GM21447 (cell line): ENCODE results near the gene FXYD6.
"Not testable (repeated sequence)": the region's sequence is repeated elsewhere in the genome, so short reads cannot be mapped to it uniquely, and the experiment has no call there.

Source experiments
- ATAC-seq: cut with Tn5 transposase; IDR thresholded peaks from one replicate; pipeline ENCODE4 v1.9.1; 2021; ENCODE audit not compliant: unreplicated experiment

FXYD6 gene

DNA sequence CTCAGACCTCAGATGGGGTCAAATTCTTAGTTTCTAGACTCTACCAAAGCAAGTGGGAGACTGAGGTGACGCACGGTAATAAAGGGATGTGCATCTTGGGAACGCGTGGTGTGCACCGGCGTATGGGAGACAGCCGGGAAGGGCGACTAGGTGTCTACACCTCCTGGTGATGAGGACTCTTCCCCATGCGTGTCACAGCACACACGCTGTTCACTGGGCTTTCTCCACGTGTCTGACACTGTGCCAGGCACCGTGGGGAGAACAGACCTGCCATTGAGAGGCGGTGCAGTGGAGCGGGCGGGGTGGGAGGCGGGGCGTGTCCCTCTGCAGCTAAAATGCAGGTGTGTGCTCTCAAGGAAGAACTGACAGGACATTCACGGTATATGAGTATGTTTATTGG is 5.3 kb downstream of the FXYD6 start:
- no peak for ATAC-seq

DNA sequence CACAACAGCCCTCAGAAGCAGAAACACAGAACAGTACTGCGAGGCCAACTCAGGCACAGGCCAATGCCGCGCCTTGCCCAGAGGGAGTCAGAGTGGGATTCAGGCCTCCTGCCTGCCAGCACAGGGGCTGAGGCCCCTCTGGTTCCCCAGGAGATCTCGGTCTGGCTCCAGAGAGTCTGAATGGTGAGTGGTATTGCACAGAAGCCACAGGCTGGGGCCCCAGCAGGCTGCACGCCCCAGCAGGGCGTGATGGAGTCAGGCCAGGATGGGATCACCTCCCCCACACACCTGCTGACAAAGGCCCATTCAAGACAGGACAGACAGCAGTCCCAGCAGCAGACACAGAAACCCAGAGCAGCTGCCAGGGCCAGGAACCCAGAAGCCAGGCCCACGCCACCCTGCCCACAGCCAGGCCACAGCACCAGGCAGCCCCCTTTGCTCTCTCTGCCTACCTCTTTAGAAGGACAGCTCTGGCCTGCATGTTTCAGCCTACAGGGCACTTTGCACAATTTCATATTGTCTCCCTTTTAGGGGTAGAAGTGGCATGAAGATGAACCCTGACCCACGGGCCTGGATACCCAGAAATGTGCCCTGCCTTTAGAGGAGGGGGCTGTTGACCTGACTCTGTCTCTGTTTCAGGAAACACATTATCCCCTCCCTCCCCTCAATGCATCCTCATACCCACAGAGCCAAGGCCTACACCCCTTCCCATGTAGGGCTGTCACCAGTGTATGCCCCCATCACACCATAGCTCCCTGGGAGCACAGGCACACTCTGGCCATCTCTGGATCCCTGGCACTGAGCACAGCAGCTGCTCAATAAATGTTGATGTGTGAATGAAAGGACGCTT is 6.1 kb downstream of the FXYD6 start:
- ATAC-seq = no peak

DNA sequence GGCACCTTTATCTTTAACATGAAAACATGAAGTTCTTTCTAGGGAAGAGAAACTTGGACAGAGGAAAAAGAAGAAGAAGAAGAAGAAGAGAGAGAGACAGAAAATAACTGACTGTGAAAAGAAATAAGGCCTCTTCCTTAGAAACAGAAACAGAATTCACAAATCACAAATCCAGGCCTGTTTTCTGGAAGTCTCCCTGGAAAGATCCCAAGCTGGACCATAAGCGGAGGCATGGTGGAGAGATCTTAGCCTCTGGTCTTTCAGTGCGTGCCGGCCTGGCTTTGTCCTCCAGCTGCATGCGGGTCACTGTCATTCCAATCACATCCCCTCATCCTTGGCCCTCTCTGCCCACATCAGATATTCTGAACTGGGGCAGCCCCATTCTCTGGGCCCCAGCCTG is 6.9 kb downstream of the FXYD6 start:
- no peak for ATAC-seq

DNA sequence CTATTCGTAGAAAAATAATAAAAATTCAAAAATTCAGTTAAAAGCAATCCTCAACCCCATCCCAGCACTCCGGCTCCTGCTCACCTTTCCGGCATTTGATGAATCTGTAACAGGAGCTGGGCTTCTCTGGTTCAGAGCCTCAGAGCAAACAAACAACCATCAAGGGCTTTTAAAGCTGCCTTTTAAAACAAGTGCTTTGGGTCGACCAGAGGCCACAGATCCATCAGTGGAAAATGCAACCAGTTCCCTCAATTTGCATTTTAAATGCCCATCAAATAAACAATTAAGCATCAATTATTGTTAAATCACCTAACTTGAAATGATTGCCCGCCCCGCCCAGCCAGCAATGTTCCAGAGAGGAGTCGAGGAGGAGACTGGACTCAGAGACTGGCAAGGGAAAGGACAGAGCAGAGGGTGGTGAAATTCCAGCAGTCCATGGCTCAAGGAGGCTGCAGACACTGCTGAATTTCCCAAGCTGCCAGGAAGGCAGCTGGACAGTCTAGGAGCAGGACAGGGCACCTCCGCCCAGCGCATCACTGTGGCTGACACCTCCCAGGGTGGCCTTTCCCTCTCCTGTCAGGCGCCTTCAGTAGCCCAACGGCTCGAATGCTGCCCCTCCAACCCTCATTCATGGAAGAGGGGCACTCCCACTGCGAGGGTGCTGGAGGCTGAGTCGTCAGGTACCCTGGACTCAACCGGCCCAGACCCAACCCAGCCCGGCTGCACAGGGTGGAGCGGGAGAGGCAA is 7.5 kb downstream of the FXYD6 start:
- ATAC-seq = no peak

DNA sequence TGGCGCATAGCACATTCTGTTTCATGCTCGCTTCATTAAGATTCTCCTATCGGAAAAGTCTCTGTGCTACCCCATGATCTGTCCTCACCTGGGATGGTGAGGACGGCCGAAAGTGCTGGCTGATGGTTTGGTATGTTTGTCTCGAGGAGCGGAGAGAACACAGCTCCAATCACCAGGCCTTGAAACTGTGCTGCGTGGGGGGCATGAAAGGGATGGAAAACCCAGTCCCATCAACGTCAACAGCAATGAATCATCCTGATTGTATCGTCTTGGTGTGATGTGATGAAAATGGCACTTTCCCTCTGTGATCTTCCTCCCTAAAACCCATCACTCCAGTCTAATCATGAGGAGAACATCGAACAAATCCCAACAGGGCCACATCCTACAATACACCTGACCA is 8.4 kb downstream of the FXYD6 start:
- ATAC-seq = no peak

DNA sequence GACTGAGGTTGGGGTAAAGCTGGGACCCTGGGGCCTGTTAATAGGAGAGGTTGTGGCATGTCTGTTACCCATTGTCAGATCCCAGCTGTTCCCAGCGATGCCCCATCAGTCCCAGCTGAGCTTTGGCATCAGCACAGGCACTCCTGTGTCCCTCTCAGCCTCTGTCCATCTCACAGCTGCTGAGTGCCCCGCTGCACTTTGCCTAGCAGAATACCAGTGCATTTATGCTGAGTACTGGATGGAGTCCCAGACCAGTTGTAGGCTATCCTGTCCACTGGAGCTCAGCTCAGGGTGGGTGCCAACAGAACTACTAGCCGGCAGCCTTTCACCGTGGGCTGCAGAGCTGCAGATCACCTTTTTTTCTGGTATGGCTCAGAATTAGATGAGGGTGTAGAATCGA is 9.9 kb downstream of the FXYD6 start:
- ATAC-seq = no peak

DNA sequence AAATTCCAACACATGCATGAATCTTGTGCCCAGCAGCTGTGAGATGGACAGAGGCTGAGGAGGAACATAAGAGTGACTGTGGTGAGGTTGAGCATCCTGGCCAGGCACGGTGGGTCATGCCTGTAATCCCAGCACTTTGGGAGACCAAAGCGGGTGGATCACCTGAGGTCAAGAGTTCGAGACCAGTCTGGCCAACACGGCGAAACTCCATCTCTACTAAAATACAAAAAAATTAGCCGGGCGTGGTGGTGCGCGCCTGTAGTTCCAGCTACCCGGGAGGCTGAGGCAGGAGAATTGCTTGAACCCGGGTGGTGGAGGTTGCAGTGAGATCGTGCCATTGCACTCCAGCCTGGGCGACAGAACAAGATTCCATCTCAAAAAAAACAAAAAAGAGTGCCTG is 10.9 kb downstream of the FXYD6 start:
- not testable (repeated sequence) for ATAC-seq

DNA sequence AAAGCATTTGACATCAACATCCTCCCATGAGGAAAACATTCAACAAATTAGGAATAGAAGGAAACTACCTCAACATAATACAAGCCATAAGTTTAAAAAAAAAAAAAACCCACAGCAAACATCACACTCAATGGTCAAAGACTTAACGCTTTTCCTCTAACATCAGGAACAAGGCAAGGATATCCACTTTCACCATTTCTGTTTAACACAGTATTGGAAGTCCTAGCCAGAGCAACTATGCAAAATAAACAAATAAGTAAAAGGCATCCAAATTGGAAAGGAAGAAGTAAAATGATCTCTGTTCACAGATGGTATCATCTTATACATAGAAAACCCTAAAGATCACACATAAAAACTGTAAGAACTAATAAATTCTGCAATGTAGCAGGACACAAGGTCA is 13.1 kb downstream of the FXYD6 start:
- no peak for ATAC-seq

DNA sequence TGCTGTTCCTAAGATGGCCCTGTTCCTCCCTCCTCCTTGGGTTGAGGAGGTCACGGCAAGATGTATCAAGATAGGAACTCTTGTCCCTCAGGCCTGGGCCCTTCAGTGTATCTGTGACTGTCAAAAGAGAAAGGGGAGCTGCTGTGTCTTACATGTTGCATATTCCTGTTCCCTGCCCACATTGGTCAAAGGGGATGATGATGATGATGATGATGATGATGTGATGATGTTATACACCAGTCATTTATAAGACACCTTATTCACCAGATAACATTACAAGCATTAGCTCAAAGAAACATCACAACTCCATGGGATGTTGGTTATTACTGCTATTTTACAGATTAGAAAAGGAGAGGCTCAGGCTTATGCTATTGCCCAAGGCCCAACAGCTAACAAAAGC is 13.7 kb downstream of the FXYD6 start:
- ATAC-seq = no peak

DNA sequence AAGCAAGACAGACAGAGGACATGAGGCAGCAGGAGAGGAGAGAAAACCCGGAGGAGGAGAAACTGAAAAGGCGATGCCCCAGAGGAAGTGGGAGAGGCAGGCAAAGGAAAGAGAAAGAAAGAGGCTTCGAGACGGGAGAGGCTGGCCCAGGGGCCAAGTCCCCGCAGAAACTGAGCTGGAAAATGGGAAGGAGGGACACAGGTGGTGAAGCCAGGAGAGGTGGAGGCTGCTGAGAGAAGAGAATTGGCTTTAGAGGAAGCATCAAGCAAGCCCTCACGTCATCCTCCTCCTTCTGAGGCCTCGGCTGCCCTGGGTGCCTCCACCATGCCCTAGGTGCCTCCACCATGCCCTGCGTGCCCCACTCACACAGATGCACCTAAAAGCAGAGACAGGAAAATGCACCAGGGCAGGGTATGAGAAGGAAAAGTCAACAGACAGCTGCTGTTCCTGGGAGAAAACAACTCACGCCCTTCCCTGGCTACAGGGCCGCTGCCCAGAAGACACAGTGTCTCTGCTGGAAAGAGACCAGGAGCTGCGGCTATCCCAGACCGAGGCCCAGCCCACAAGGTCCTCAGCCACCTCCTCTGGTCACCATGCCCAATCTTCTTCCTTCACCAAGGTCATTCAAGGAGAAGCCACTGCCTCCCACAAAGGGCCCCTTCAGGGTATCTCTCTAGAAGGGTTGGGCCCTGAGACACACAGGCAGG is 14.3 kb downstream of the FXYD6 start:
- ATAC-seq = no peak

DNA sequence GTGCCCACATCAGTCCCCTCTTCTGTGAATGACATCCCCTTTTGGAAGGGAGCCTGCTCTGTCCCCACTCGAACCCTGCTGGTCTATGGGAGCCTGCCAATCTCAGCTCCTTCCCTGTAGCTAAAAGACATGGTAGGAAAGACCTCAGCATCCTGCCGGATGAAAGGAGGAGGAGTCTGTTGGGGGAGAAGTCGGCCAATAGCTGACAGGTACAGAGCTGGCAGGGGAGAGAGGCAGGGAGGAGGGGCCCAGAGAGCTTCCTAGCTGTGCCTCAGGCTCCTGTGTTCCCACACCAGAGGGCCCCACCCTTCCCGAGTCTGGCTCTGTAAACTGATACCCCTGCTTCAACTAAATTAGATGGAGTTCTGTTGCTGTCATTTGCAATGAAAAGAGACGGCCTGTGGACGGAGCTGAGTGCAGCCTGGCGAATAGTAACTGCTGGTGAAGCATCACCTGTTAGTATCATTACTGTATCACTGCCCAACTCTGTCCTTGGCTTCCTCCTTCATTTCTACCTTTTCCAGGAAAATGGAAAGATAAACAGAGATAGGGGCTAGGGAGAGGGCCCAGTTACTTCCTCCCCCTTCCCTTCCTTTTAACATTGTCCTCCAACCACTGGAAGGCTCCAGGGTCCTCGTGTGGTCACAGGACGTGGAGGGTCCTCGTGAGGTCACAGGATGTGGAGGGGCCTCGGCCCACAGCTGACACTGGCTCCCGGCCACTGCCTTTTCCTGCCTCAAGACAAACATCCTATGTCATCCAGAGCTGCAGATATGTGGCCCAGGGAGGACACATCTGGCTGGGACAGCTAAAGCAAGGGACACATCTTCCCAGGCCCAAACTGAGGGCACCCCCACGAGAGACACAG is 15.1 kb downstream of the FXYD6 start:
- ATAC-seq = no peak

DNA sequence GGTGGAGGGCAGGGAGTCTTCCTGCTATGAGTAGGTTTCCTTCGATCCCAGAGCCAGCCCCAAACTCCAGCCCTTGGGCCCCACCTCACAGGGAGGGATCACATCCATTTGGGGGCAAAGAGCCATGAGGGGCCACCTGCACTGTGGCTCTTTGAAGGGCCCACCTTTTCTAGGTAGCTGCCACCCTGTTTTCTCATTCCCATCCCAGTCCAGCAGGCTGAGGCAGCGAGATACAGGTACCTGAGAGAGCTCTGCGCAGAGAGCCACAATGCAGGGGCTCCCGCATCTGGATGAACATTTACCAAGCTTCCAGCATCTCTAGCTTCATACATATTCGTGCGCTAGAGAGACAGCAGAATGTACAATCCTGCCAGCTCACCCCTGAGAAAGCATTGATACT is 16.3 kb downstream of the FXYD6 start:
- ATAC-seq = no peak

DNA sequence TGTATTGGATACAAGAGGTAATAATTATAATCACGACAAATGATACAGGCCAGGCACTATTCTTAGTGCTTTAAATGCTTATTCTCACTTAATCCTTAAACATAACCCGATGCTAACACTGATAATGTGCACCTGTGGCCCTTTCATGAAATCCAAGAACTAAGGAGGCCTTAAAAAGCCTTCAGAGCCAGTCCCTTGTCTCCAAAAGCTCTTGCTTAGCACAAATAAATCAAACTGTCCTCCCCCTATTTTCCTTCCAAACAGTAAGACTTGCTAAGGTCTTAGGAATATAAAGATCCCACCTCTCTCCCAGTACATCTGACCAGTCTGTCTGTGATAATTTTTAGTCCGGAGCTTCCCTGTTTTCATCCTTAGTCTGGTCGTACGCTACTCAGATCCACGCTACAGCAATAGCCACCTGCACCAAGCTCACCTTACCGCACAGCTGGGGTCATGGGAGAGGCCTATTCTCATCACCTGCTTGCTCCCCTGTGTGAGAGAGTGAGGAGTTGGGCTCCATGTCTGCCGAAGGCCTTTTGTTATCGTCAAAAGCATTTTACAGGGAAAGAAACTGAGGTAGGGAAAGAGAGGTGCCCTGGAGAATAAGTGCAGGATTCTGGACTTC is 16.9 kb downstream of the FXYD6 start:
- no peak for ATAC-seq

DNA sequence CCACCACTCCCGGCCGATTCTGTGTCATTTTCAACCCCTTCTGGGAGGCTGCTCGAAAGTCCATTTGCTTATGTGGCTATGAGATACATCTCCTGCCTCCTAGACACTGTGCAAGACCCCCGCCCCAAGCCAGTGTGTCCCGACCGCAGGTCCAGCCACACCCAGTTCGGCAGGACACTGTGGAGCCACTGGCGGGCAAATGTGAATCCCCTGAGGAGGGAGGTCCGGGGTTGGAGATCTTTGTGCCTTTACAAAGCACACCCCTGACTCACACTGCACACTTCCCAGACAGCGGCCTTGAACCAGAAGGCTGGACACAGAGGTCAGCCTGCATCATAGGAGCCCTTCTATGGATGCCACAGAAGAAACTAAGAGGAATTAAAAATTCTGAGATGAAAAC is 17.4 kb downstream of the FXYD6 start:
- ATAC-seq = no peak

DNA sequence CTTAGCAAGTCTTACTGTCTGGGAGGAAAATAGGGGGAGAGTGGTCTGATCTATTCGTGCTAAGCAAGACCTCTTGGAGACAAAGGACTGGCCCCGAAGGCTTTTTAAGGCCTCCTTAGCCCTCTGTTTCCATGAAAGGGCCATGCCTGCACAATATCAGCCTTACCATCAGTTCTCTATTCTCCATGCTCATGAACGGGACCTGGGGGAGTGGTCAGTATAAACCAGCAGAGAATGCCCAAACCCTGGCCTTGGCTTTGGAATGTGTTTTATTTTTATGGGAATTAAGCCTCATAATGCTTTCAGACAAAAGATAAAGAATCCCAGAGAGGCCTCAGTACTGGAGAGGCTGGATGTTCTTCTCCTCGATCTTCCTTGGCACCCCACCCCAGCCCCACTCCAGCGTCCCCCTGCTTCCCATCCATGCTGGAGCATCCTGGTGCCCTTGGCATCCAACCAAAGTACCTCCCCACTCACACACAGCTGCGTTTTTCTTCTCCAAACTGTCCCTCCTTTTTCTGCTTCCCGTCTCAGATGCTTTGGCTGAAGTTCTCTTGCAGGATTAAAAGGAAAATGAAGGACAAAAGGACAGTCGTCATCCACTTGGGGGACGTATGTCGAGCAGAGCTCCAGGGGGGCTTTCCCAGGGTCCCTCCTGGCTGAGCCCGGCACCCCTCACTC is 18.6 kb downstream of the FXYD6 start:
- no peak for ATAC-seq

DNA sequence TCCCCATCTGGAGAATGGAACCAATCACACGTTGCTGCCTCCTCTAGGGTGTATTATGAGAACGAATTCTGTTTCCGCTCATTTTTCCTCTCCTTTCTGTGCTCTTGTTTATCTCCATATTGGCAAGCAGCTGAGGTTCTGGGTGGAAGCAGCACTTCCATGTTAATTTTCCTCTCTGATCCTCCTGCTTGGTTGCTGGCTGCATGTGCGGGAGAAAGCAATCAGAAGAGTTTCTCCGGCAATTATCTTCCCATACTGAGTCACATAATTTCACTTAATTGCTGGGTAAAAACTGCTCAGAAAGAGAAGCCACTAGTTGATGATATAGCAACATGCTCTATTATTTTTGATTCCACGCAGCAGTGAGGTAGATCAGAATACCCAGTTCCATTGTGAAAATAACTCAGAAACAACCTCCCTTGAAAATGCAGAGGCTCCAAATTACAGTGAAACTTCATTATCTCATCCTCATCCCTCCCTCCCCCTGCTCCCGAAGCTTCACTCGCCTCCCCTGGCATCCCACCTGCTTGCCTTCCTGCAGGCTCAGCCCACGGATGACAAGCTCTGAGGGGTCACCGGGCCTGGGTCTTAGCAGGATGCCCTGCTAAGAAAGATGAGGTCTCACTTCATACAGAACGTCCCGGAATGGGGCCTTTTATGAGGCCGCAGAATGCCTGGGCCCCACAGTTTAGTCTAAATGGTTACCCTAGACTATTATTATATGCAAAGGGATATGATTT is 20.4 kb downstream of the FXYD6 start:
- ATAC-seq = no peak

DNA sequence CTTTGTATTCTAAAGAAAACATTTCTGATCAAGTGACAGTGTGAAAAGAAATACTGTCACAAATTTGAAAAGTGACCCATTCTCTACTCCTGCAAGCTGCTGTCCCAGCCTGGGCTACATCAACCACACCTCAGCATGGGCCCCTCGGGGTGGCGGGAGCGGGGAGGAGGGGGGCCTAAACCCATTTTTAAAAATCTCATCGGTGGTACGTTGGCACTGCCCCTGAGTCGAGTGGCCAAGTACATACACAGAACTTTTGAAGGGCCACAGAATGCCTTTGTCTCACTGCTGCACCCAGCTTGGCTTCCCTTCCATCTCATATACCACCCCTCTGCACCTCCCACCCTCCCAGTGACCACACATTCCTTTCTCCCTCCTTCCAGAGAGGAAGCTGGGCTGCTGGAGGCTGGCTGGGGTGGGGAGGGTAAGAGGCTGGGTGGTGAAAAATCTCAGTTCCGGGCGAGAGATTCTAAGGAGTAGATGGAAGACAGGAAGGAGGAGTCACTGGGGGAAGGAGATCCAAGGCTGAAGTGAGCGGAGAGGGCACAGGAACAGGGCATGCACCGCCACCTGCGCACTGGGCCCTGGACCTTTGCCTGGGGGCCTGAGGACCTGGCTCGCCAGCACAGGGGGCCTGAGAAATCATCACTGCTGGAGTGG is 21.1 kb downstream of the FXYD6 start:
- no peak for ATAC-seq

DNA sequence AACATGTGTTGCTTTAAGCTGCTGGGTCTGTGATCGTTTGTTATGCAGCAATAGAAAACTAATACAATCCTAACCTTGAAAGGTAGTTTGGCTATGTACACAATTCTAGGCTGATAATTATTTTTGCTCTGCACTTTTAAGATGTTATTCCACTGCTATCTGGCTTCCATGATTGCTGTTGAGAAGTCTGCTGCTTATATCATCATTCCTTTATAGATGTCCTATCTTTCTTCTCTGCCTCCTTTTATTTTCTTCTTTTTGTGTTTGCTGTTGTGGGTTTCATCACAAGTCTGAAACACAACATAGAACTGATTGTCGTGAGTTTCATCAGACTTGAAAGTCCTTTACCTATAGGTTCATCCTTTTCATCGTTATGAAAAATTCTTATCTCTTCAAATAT is 24.1 kb downstream of the FXYD6 start:
- no peak for ATAC-seq

DNA sequence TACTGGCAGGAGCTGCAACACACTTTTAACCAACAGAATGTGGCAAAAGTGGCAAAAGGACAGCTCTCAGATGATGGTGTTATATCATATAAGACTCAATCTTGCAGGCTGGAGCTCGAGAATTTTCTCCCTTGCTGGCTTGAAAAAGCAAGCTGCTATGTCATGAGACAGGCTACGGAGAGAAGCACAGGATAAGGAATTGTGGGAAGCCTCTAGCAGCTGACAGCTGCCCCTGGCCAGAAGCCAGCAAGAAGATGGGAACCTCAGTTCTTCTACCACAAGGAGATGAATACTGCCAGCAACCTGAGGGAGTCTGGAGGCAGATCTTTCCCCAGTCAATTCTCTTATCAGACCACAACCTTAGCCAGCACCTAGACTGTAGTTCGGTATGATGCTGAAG is 24.6 kb downstream of the FXYD6 start:
- no peak for ATAC-seq
